Measurements from ENCODE around the gene CPSF7. TPM values are rescaled to one million over a fixed set of nuclear protein-coding genes. Genes with fewer than 3 reads are reported as not detected.

Gene CPSF7
- total and polyA plus RNA-seq, 10 of the 15 experiments (the other 5 are each of a cell fraction or from before 2014, with no cell fraction given): 14.9 to 93.1 (median 60.9) TPM

DNA sequence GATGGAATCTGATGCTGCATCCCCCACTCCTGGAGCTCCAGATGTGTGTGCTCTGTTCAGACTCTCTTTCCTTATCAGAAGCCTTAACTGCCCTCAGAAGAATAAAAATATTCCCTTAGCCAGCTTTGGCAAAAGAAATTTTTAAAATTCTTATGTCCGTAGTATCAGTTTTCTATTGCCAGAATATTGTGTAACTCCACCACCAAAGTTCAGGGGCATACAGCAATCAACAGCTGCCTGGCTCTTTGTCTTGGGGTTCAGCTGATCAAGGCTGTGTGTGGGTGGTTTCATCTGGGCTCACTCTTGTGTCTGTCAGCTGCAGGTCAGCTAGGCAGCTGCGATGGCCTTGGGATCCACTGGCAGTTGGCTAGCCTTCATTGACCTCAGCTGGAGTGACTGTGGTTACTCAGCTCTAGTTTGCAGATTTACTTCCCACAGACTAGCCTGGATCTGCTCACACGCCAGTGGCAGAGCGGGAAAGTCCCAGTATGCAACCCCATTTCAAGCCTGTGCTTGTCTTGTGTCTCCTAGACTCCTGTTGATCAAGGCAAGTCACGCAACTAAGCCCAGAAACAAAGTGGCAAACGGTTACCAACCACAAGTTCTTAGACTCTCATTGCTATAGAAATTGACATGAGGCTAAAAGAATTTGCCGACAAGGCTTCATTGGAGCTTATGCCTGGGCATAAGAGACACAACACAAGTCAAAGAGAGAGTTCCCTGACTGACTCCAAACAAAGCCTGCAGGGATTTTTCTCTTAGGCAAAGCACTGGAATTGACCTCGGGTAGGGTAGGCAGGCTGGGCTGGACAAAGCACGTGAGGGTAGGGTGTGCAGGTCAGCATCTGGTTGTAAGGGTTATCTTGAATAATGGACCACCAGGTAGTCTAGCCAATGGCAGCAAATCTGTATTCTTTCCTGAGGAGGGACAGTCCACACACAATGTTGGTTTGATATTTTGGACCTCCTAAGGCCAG, 60.1 kb downstream of the CPSF7 start (continued):
- TF ChIP-seq RELA (IDR thresholded peaks at IDR 0.05; ENCODE audit: borderline replicate concordance, partially characterized antibody): no peak
- no peak for TF ChIP-seq RFX5 (IDR thresholded peaks at IDR 0.05; ENCODE audit: low read depth, low read length)
- TF ChIP-seq USF1 (IDR thresholded peaks at IDR 0.05; ENCODE audit: borderline replicate concordance, extremely low read length, insufficient read depth, low read depth, low read length): no peak
- no peak for TF ChIP-seq SMAD5 (IDR thresholded peaks at IDR 0.05; ENCODE audit: low read depth)
- no peak for TF ChIP-seq HDAC2 (IDR thresholded peaks at IDR 0.05)
- no peak for TF ChIP-seq SIN3A (IDR thresholded peaks at IDR 0.05; ENCODE audit: low read depth, low read length)
- no peak for TF ChIP-seq YBX1 (IDR thresholded peaks at IDR 0.05)
- TF ChIP-seq ZNF207 (IDR thresholded peaks at IDR 0.05; ENCODE audit: borderline replicate concordance): no peak
- no peak for TF ChIP-seq ESRRA (IDR thresholded peaks at IDR 0.05; ENCODE audit: low read length)
- TF ChIP-seq YY1 (IDR thresholded peaks at IDR 0.05; ENCODE audit: low read depth, low read length): no peak; the same call in 1 of the 2 replicates
- peak; percentile 92 to 93 for TF ChIP-seq EP300 (IDR thresholded peaks at IDR 0.05; ENCODE audit: borderline replicate concordance in 1 of 2, control insufficient read depth in 1 of 2, low read depth in 2 of 2, low read length in 2 of 2)
- TF ChIP-seq CBX5 (IDR thresholded peaks at IDR 0.05; ENCODE audit: low read depth): 0 out of 2 replicates have a peak, but pooled peaks have one; percentile 44
- TF ChIP-seq MTA2 (IDR thresholded peaks at IDR 0.05; ENCODE audit: low read depth): peak; percentile 90
- no peak for TF ChIP-seq ZNF217 (IDR thresholded peaks at IDR 0.05)
- TF ChIP-seq JUND (IDR thresholded peaks at IDR 0.05; ENCODE audit: low read depth, low read length): no peak
- TF ChIP-seq NR2C1 (IDR thresholded peaks at IDR 0.05): no peak; the same call in 1 of the 2 replicates
- peak; percentile 43; the same call in 1 of the 2 replicates for TF ChIP-seq POLR2A (IDR thresholded peaks at IDR 0.05; ENCODE audit: low read depth, low read length)
- no peak for TF ChIP-seq GABPA (IDR thresholded peaks at IDR 0.05; ENCODE audit: low read depth)
- TF ChIP-seq PBX3 (IDR thresholded peaks at IDR 0.05; ENCODE audit: insufficient replicate concordance, low read depth, low read length): peak; percentile 71
- TF ChIP-seq TCF7 (IDR thresholded peaks at IDR 0.05; ENCODE audit: borderline replicate concordance): no peak
- peak; percentile 68; the same call in 1 of the 2 replicates for TF ChIP-seq ATF7 (IDR thresholded peaks at IDR 0.05; ENCODE audit: low read depth)
- TF ChIP-seq NRF1 (conservative IDR thresholded peaks at IDR 0.05; ENCODE audit: low read depth, low read length): no peak
- no peak for TF ChIP-seq BRCA1 (IDR thresholded peaks at IDR 0.05; ENCODE audit: low read depth, low read length)
- peak; percentile 98 for TF ChIP-seq IKZF1 (conservative IDR thresholded peaks at IDR 0.05)
- no peak for TF ChIP-seq CEBPZ (IDR thresholded peaks at IDR 0.05; ENCODE audit: low read depth, low read length)
- TF ChIP-seq TCF12 (IDR thresholded peaks at IDR 0.05; ENCODE audit: low read depth, low read length): peak; percentile 99
- no peak for TF ChIP-seq RB1 (IDR thresholded peaks at IDR 0.05; ENCODE audit: borderline replicate concordance)
- peak; percentile 95 for TF ChIP-seq RUNX3 (IDR thresholded peaks at IDR 0.05; ENCODE audit: low read length)
